C4-2B (cell line): Measurements from ENCODE around the gene LPP.

ENCODE experiments used
- ZFX ChIP-seq: fragments of 450-650 bp; IDR thresholded peaks from 2 replicates; pipeline ENCODE4 v1.6.1; 2017
- TF ChIP-seq, protein P1 (sequence below): fragments of 450-650 bp; conservative IDR thresholded peaks from 2 replicates; pipeline ENCODE4 v1.5.1; 2017; ENCODE audit warnings: mild to moderate bottlenecking

DNA sequence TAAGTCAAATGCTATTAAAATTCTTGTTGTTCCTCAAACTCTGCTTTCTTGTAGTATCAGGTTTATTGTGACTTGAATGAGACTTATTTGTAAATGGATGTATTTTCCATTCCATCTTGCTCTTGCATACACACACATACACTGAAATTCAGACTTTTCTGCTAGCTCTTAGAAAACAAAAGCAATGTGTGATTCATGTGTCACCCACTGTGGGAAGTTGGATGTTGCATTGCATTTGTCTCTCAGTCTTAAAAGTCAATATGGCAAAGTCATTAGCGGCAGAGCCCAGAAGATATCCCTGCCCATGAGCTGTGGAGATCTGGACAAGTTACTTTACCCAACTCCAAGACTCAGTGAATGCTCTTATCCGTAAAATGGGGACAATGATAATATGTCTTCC lies 660.6 kb downstream of the LPP start:
- TF ChIP-seq, protein P1, sequence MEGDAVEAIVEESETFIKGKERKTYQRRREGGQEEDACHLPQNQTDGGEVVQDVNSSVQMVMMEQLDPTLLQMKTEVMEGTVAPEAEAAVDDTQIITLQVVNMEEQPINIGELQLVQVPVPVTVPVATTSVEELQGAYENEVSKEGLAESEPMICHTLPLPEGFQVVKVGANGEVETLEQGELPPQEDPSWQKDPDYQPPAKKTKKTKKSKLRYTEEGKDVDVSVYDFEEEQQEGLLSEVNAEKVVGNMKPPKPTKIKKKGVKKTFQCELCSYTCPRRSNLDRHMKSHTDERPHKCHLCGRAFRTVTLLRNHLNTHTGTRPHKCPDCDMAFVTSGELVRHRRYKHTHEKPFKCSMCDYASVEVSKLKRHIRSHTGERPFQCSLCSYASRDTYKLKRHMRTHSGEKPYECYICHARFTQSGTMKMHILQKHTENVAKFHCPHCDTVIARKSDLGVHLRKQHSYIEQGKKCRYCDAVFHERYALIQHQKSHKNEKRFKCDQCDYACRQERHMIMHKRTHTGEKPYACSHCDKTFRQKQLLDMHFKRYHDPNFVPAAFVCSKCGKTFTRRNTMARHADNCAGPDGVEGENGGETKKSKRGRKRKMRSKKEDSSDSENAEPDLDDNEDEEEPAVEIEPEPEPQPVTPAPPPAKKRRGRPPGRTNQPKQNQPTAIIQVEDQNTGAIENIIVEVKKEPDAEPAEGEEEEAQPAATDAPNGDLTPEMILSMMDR = no peak
- TF ChIP-seq ZFX = no peak
